Breast epithelium (tissue), 3 donors: ENCODE data around the gene CCDC148.

Experiments
- POLR2A ChIP-seq: fragments of 450-650 bp; IDR thresholded peaks from one replicate; pipeline ENCODE4 v1.6.1; 2016; ENCODE audit warnings: antibody characterized with exemption, mild to moderate bottlenecking, moderate library complexity
- TF ChIP-seq, protein P1 (sequence below), 3 donors: fragments of 450-650 bp; IDR thresholded peaks; one replicate each; pipeline ENCODE4 v1.5.1; 2016 to 2017; ENCODE audit warnings: antibody characterized with exemption in 3 of 3, mild to moderate bottlenecking in 3 of 3, moderate library complexity in 3 of 3

DNA sequence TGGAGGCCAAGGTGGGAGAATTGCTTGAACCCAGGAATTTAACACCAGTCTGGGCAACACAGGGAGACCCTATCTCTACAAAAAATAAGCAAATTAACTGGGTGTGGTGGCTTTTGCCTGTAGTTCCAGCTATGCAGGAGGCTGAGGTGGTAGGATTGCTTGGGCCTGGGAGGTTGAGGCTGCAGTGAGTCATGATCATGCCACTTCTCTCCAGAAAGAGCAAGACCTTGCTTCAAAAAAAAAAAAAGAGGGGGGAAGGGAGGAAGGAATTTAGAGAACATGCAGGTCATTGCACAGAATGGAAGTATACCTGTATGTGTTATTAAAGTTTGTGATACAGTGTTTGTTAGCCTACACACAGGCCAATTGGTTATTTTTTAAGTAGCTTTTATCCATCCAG lies 26.0 kb upstream of the CCDC148 start:
- TF ChIP-seq, protein P1, sequence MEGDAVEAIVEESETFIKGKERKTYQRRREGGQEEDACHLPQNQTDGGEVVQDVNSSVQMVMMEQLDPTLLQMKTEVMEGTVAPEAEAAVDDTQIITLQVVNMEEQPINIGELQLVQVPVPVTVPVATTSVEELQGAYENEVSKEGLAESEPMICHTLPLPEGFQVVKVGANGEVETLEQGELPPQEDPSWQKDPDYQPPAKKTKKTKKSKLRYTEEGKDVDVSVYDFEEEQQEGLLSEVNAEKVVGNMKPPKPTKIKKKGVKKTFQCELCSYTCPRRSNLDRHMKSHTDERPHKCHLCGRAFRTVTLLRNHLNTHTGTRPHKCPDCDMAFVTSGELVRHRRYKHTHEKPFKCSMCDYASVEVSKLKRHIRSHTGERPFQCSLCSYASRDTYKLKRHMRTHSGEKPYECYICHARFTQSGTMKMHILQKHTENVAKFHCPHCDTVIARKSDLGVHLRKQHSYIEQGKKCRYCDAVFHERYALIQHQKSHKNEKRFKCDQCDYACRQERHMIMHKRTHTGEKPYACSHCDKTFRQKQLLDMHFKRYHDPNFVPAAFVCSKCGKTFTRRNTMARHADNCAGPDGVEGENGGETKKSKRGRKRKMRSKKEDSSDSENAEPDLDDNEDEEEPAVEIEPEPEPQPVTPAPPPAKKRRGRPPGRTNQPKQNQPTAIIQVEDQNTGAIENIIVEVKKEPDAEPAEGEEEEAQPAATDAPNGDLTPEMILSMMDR (IDR thresholded peaks at IDR 0.05): no peak
- TF ChIP-seq POLR2A: no peak
